Heart left ventricle (tissue), 13 donors: ENCODE measurements around the gene OR10G3.

Experiments
- CTCF ChIP-seq, 12 donors: fragments of 200-600 bp; sonication (generic) in 4 of 12; IDR thresholded peaks; one replicate each; pipeline versions ENCODE4 v1.5.0 to v1.8.0; 2018 to 2022; ENCODE audit warnings: antibody characterized with exemption in 12 of 12, mild to moderate bottlenecking in 5 of 12
- POLR2A ChIP-seq, 2 donors: fragments of 450-650 bp; IDR thresholded peaks; one replicate each; pipeline ENCODE4 v1.6.1; 2017; ENCODE audit warnings: antibody characterized with exemption in 2 of 2, mild to moderate bottlenecking in 2 of 2, moderate library complexity in 2 of 2
- donor health status: ischemic (EF 13 %, LVEDD 7.1; RV severe dilation, severe dysfunction).
- donor health status: DM: no; HTN: yes; CAD: no.
- donor health status: DM: no; HTN: no; CAD: no.
- donor health status: ischemic (EF 25% LVEDD 6.9; RV normal size, moderate dysfunction).
- donor health status: ischemic (EF 25% LVEDD 5.7; RV mildly dilated, moderate dysfunction).
- donor health status: ischemic (EF 35%, LVEDD 5.7; RV mildly dilated, moderate dysfunction).
- donor health status: nonischemic (EF 11% LVEDD 7.7; RV severe dilation, severe dysfunction).
- donor health status: DM: yes; HTN: yes; CAD: no.
- donor health status: PGD.
- donor health status: ischemic (EF 29% LVEDD 5.4; RV normal size, mild dysfunction).
- donor health status: nonischemic (EF 23%, LVEDD 6.1; RV moderate dilation, normal function).

GRCh38 chr14:21518725-21519124 lies 61.2 kb downstream of the OR10G3 start:
- TF ChIP-seq CTCF (IDR thresholded peaks at IDR 0.05) (no peak), POLR2A (IDR thresholded peaks at IDR 0.05) (no peak)
